Putamen (tissue), 1 donor: Measurements from ENCODE around the gene CCDC57.
A peak's percentile ranks its signal among the peaks of the same experiment; 100 is the strongest.
"Not testable (repeated sequence)": the region's sequence is repeated elsewhere in the genome, so short reads cannot be mapped to it uniquely, and the experiment has no call there.

Experiments used
- DNase-seq: peaks from one replicate; pipeline ENCODE4 v3.0.0-alpha.2; 2016; ENCODE audit warnings: low spot score

CCDC57 gene

GRCh38 chr17:82154881-82155331 is 57.7 kb downstream of the CCDC57 start:
- DNase-seq = no peak

- DNase-seq = peak; percentile 41
Measured at GRCh38 chr17:82153745-82154375, 58.8 kb downstream of the CCDC57 start.

- DNase-seq = no peak
Measured at GRCh38 chr17:82153295-82153691, 59.3 kb downstream of the CCDC57 start.

GRCh38 chr17:82152556-82153294 is 59.9 kb downstream of the CCDC57 start:
- DNase-seq = no peak

GRCh38 chr17:82152114-82152513 is 60.5 kb downstream of the CCDC57 start:
- no peak for DNase-seq

- DNase-seq = no peak
Measured at GRCh38 chr17:82151106-82151957, 61.3 kb downstream of the CCDC57 start.

- no peak for DNase-seq
Measured at GRCh38 chr17:82149401-82150099, 63.1 kb downstream of the CCDC57 start.

GRCh38 chr17:82148997-82149396 is 63.6 kb downstream of the CCDC57 start:
- no peak for DNase-seq

- DNase-seq = no peak
Measured at GRCh38 chr17:82148011-82148410, 64.6 kb downstream of the CCDC57 start.

GRCh38 chr17:82146663-82147654 is 65.7 kb downstream of the CCDC57 start:
- DNase-seq = no peak

- DNase-seq = no peak
Measured at GRCh38 chr17:82145550-82146155, 67.0 kb downstream of the CCDC57 start.

- DNase-seq = no peak
Measured at GRCh38 chr17:82143333-82143732, 69.3 kb downstream of the CCDC57 start.

GRCh38 chr17:82139961-82140360 is 72.7 kb downstream of the CCDC57 start:
- DNase-seq = not testable (repeated sequence)

GRCh38 chr17:82138511-82138992 is 74.1 kb downstream of the CCDC57 start:
- no peak for DNase-seq

GRCh38 chr17:82134101-82134500 is 78.5 kb downstream of the CCDC57 start:
- no peak for DNase-seq

GRCh38 chr17:82133166-82133953 is 79.3 kb downstream of the CCDC57 start:
- DNase-seq = not testable (repeated sequence)

GRCh38 chr17:82129095-82129494 is 83.5 kb downstream of the CCDC57 start:
- no peak for DNase-seq

- no peak for DNase-seq
Measured at GRCh38 chr17:82128287-82128686, 84.4 kb downstream of the CCDC57 start.

- DNase-seq = no peak
Measured at GRCh38 chr17:82127704-82128103, 84.9 kb downstream of the CCDC57 start.

- no peak for DNase-seq
Measured at GRCh38 chr17:82127315-82127595, 85.4 kb downstream of the CCDC57 start.
